Stimulated activated CD8-positive, alpha-beta memory T cell treated with anti-CD3 and anti-CD28 coated beads, Interleukin-7, amount 100 ng/mL, for 1 hour (primary cell): ENCODE measurements around the gene GALE.
A peak's percentile ranks its signal among the peaks of the same experiment; 100 is the strongest.
"Not testable (repeated sequence)": the region's sequence is repeated elsewhere in the genome, so short reads cannot be mapped to it uniquely, and the experiment has no call there.

Source experiments
- DNase-seq, 2 donors: peaks; one replicate each; pipeline ENCODE4 v3.0.0-alpha.2; 2020; ENCODE audit warnings: low read depth in 2 of 2

Gene GALE

DNA sequence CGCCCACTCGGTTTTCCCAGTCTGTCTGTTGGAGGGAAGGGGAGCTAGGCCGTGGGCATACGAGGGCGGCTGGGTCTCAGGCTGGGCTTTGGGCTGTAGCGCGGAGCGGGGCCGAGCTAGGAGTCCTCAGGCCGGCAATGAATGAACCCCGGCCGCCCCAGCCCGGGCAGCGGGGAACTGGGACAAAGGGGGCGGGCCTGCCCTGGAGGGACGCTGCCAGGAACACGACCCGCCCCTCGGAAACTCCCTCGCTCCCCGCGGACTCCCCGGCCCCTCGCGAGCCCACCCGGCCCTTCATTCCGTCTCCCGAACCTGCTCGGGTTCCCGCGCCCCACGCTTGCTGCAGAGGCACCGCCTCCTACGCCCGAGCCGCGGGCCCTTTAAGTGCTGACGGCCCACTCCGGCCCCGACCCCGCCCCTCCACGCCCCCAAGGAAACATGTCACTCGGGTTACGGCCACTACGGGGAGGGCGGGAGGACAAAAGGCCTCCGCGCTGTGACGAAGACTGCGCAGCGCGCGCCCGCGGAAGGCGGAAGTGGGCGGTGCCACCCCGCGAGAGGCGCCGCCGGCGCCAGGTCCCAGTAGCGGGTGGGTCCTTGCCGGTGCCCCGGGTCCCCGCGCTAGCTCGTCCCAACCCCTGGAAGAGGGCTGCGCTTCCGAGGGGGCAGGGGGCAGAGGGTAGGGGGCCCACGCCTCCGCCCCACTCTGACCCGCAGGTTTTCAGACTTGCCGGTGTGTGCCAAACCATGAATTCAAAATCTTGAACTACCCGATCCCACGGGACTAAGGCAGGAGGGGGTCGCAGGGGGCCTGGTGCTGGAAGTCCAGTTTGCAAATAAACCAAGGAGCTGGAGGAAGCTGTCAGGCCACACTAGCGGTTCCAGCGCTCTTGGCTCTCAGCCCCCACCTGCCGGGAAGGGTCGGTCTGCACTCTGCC is at the start of gene GALE:
Gene GALE, minus strand, starts transcription at position 355 of the 938 bp plus-strand sequence. CDS start 1,747 bp downstream, outside the sequence.
- DNase-seq: peak; percentile 94 to 96

DNA sequence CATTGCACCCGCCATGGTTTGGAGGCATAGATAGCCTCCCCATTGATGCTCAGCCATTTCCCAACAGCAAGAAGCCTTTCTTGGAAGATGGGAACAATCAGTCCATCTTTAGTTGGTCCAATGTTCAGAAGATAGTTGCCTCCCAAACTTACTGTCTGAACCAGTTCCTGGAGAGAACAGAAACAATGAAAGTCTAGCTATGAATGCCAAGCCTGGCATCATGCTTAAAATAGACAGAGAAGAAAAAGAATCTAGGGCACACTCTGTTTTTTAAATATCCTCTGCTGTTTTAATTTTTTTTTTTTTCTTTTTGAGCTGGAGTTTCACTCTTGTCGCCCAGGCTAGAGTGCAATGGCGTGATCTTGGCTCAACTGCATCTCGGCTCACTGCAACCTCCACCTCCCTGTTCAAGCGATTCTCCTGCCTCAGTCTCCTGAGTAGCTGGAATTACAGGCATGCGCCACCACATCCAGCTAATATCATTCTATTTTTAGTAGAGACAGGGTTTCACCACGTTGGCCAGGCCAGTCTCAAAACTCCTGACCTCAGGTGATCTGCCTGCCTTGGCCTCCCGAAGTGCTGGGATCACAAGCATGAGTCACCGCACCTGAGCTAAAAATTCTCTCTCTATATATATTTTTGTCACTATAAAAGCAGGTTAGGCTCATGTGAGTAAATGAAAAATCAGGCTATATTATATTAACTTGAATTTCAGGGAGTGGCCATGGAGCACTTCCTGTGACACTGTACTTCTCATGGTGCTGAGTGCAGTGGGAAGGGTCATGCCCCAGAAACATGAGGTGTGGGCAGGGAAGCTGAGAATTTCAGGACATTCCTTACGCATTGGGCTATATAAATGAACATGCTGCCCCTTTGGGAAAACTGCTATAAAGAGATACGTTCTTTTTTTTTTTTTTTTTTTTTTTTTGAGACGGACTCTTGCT is 48.4 kb upstream of the GALE start:
- DNase-seq: no peak

DNA sequence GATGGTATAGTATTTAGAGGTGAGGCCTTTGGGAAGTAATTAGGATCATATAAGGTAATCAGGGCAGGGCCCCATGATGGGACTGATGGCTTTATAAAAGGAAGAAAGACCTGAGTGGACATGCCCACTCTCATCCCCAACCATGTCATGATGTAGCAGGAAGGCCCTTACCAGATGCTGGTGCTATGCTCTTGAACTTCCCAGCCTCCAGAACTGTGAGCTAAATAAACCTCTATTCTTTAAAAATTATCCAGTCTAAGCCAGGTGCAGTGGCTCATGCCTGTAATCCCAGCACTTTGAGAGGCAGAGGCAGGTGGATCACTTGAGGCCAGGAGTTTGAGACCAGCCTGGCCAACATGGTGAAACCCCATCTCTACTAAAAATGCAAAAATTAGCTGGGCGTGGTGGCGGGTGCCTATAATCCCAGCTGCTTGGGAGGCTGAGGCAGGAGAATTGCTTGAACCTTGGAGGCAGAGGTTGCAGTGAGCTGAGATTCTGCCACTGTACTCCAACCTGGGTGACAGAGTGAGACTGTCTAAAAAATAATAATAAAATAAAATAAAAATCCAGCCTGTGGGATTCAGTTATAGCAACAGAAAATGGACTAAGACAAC is 47.0 kb upstream of the GALE start:
- DNase-seq: not testable (repeated sequence)

DNA sequence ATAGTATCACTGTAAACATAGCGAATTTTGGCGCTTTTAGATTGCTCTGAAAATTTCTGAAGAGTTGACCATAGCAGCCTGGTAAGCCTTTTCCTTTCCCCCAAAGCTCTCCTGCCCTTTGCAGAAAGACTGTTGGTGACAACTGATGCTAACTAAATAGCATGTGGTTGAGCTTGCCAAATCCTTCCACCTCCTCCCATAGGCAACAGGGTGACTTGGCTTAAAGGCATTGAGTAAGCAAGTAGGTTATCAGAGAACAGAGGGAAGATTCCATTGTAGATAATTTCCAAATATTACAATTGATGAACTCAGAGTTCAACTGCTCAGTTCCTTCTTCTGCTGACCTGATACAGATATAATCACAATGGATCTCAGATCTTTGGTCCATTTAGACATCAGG is 44.6 kb upstream of the GALE start:
- DNase-seq: no peak

DNA sequence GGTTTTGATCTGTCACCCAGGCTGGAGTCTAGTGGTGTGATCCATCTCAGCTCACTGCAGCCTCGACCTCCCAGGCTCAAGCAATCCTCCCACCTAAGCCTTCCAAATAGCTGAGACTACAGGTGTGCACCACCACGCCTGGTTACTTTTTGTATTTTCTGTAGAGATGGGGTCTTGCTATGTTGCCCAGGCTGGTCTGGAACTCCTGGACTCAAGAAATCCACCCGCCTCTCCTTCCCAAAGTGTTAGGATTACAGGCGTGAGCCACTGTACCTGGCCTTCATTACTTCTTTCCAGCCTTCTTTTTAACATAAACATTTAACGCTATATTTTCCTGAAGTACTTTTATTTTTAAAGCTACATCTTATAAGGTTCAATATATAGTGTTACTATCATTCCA is 43.1 kb upstream of the GALE start:
- no peak for DNase-seq

DNA sequence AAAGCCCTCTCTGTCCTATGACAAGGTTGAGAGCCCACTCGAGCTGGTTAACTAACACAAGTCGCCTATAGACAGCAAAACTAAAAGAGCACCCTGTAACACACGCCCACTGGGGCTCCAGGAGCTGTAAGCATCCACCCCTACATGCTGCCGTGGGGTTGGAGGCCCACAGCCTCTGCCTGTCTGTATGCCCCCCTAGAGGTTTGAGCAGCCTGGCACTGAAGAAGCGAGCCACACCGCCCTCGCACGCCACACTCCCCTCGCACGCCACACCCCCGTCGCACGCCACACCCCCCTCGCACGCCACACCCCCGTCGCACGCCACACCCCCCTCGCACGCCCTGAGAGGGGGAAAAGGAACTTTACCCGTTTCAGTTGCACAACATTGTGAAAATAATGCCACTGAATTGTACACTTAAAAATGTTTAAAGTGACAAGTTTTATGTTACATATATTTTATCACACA is 37.9 kb upstream of the GALE start:
- peak; percentile 63 to 66 for DNase-seq

DNA sequence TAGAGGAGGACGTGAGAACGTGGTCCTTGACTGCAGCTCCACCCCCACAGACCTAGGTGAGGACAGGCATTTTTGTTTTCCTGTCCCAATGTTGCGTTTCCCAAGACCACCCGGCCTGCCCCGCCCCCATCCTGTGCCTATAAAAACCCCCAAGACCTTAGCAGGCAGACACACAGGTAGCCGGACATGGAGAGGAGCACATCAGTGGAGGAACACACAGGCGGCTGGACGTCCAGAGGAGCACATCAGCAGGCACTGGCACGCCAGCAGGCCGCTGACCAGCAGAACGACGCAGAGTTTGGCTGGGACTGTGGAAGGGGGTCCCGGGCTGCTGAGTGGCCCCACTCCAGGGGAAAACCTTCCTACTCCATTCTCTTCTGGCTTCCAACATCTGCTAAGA is 37.4 kb upstream of the GALE start:
- no peak for DNase-seq

DNA sequence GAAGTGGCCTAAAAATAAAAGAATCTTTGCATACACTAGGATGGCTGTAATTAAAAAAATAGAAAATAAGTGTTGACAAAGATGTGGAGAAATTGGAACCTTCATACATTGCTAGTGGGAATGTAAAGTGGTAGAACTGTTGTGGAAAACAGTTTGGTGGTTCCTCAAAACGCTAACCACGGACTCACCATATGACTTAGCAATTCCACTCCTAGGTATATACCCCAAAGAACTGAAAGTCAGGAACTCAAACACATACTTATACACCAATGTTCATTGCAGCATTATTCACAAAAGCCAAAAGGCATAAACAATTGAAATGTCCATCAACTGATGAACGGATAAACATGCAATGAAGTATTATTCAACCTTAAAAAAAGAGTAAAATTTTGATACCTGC is 35.5 kb upstream of the GALE start:
- no peak for DNase-seq

DNA sequence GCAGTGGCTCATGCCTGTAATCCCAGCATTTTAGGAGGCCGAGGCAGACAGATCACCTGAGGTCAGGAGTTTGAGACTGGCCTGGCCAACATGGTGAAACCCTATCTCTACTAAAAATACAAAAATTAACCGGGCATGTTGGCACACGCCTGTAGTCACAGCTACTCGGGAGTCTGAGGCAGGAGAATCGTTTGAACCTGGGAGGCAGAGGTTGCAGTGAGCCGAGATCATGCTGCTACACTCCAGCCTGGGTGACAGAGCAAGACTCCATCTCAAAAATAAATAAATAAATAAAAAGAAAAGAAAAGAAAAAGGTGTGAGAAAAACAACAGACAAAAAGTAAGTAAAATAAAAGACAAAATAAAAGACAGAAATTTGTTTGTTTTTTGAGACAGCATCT is 33.6 kb upstream of the GALE start:
- DNase-seq: not testable (repeated sequence)

DNA sequence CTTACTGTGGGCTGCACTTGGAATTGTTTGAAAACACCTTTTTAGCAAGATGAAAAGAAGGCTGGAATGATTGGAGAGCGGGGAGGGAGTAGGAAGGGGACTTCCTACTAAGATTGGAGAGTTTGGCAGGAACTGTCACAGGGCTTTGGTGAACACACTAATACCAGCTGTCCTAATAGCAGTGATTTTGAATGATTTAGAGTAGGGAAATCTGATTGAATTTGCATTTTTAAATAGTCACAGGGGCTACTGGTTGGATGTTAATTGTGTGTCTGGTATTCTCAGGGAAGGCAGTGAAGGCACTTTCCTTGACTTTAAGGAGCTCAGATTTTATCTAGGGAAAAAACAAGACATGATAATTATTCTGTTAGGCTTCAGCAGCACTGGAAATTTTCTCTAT is 27.2 kb upstream of the GALE start:
- DNase-seq: no peak

DNA sequence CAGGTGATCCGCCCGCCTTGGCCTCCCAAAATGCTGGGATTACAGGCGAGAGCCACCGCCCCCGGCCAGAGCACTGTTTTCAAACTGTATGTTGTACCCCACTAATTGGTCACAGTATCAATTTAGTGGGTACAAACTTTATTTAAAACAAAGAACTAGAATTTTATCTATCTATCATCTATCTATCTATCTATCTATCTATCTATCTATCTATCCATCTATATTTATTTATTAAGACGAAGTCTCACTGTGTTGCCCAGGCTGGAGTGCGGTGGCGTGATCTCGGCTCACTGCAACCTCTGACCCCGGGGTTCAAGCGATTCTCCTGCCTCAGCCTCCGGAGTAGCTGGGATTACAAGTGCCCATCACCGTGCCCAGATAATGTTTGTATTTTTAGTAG is 26.0 kb upstream of the GALE start:
- not testable (repeated sequence) for DNase-seq

DNA sequence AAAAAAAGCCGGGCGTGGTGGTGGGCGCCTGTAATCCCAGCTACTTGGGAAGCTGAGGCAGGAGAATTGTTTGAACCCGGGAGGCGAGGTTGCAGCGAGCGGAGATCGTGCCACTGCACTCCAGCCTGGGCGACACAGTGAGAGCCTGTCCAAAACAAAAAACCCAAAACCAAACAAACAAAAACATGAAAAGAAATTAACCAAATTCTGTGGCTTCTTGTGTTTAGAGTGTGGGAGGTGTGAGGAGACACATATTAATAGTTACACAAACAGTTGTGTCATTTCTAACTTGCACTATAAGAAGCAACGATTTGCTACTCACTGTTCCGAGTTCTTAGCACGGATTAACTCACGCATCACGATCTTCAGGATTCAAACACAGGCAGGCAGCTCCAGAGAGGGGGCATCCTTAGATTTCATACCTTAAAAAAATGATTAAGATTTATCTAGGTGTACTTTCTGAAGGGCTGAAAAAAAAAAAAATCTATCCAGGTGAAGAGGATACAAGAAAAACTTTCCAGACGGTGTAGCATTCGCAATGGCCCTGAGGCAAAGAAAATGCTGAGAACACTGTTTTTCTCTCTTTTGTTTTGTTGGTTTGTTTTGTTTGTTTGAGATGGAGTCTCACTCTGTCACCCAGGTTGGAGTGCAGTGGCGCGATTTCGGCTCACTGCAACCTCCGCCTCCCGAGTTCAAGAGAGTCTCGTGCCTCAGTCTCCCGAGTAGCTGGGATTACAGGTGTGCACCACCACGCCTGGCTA is 25.4 kb upstream of the GALE start:
- no peak for DNase-seq

DNA sequence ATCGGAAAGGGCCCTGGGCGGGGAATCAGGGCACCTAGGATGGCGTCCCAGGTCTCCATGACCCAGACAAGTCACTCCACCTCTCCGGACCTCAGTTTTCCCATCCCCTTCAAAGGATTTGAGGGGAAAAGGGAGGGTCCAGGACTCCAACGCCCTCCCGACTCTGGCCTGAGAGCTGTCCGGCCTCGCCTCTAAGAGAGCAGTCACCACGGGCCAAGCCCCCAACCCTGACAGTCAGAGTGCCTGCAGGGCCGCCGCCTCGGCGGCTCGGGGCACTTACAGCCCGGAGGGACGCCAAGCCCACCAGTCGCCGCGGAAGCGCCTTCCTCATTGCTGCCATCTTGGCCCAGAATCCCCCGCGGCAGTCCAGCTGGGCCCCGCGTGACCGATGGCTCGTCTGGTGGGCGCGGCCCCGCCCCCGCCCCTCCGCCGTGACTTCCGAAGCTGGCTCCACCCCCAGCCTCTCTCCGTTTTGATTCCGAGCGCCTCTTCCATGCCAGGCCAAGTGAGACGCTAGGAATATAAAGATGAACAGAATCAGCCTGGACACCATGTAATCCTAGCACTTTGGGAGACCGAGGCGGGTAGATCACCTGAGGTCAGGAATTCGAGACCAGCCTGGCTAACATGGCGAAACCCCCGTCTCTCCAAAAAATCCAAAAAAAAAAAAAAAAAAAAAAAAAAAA is 24.7 kb upstream of the GALE start, which contains the start of gene HMGCL:
Gene HMGCL, minus strand, starts transcription at position 354 of the 686 bp plus-strand sequence. Its CDS starts 14 bp downstream, at position 340.
- peak; percentile 76 to 80 for DNase-seq

DNA sequence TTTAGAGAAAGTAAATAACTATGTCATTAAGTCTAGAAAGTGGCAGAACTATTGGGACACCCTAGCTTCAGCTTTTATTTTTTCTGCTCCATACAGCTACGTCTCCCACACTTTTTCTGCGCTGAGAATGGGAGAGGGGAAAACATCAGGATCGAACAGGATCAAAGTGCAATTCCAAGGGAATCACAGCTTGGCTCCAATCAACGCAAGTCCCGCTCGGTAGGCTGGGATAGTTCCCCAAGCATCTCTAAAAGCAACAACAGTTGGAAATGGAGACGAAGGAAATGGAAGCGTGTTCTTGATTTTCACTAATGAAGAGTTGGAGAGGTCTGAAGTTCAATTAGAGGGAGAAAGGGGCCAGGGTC is 24.1 kb upstream of the GALE start:
- DNase-seq: no peak

DNA sequence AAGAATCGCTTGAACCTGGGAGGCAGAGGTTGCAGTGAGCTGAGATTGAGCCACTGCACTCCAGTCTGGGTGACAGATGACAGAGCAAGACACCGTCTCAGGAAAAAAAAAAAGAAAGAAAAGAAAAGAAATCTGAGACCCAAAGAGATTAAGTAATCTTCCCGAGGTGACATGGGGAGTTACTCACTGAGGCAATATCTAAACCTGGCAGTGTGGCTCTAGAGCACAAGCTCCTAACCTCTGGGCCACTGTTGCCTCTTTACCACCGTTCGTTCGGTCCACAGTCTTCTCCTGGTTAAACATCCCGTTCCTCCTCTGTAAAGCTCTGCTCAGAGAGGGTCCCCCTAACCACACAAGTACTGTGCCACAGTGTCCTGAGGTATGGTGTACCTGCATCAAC is 23.2 kb upstream of the GALE start:
- DNase-seq: no peak

DNA sequence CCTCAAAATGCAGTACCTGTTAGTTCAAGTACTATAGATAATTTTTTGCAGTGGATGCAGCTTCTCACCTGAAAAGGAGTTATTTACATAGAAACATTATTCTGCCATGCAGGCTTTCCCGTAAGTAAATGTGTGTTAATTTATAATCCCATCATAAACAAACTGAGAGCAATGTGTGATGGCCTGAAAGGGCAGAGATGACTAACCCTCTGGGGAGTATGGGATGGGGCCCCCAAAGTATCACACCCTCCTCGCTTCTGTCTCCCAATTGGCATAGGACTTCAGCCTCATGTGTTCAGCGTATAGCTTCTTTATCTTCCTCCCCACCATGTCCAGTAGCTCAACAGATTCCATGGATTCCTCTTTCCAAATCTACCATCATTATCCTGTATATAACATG is 17.1 kb upstream of the GALE start:
- no peak for DNase-seq

DNA sequence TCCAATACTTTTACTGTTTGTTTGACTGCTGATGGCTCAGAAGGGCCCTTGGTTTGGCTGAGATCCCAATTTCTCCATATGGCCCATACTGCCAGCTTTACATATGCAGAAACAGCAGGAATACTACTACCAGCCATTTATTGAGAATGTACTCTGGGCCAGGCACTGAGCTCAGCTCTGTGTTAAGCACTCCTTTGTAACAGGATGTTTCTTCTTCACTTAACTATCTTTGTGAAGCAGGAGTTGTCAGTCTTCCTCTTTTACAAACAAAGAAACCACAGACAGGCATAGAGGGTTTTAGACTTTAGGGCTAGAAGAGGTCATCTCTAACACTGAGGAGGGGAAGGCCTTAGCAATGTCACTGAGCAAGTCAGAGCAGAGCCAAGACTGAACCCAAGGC is 16.4 kb upstream of the GALE start:
- no peak for DNase-seq

DNA sequence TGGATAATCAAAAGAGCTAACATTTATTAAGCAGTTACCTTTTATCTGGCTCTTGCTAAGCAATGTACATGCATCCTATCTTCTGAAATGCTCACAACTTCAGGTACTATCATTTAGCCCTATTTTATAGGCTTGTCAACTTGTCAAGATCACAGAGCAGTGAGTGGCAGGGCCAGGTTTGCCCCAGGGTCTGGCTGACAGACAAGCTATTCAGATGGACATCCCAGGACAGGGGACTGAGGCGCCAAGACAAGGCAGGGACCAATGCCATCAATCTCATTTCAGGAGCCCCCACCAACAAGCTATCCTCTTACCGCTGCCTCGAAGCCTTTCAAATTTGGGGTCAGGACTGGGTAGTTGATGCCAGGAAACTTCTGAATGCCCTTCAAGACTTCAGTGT is 15.8 kb upstream of the GALE start:
- no peak for DNase-seq

DNA sequence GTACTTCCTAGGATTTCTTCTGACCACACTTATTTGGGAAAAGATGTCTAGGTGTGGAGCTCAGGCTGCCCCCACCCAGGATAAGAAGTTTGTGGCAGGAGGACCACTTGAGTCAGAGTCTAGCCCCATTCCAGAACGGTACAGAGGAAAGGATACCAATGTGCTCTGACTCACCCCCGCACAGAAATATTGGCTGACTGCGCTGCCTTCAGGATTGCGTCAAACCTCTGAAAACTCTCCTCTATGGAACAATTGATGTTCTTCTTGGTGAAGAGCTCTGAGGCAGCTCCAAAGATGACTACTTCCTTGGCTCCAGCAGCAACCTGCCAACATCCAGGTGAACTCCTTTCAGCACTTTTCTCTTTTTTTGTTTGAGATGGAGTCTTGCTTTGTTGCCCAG is 13.5 kb upstream of the GALE start:
- DNase-seq: no peak

DNA sequence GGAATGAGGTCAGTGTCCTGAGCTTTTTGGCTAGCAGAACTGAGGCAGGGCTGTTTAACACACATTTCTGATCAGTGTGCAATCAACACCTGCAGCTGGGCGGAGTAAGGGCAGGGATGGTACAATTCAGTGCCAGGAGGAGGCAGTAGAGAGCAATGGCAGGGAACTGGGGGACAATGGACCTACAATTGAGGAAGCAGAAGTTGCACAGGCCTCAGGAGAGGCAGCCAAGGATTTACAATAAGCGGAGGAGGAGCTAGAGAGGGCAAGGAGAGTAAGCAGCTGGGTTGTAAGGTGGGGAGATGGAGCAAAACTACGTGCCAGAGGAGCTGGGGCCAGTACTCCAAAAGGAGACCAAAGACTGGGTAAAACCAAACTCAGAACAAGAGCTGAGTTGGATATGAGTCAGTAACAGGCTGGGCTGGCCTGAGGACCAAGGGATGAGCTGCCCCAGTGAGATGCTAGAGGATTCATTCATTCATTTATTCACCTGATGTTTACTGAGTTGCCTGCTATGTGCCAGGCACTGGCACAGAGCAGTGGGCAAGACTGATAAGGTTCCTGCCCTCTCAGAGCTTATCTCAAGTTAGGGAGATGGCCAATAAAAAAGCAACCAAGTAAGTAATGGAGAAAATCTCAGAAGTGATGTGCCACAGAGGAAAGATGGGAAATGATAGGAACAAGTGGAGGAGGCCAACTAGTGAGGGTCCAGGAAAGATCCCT is 10.4 kb upstream of the GALE start:
- no peak for DNase-seq
